Mesendoderm (in vitro differentiated cells): Measurements from ENCODE around the gene ZFAND2B.
A peak's percentile ranks its signal among the peaks of the same experiment; 100 is the strongest.

Experiments
- DNase-seq: peaks from one replicate; pipeline ENCODE4 v3.0.0; 2013
- H2AK5ac ChIP-seq: 2 replicates; pipeline ENCODE4 v1.6.1; 2013; ENCODE audit warnings: low read length, inconsistent platforms
- H2BK120ac ChIP-seq: 2 replicates; pipeline ENCODE4 v1.6.1; 2013; ENCODE audit warnings: low read depth, mild to moderate bottlenecking, low read length, moderate library complexity, mixed read lengths
- H2BK15ac ChIP-seq: replicated peaks from 2 replicates; pipeline ENCODE4 v1.6.1; 2013; ENCODE audit warnings: low read depth, mild to moderate bottlenecking, moderate library complexity
- H2BK5ac ChIP-seq: 2 replicates; pipeline ENCODE4 v1.6.1; 2013; ENCODE audit warnings: low read length, inconsistent platforms
- H3K18ac ChIP-seq: 2 replicates; pipeline ENCODE4 v1.6.1; 2013; ENCODE audit warnings: mild to moderate bottlenecking, low read length, mixed read lengths
- H3K23ac ChIP-seq: one replicate; pipeline ENCODE4 v1.6.1; 2013; ENCODE audit warnings: low read length
- H3K27ac ChIP-seq: 2 replicates; pipeline ENCODE4 v1.5.1; 2013; ENCODE audit warnings: low read depth, mild to moderate bottlenecking, inconsistent platforms, low read length, moderate library complexity
- H3K27me3 ChIP-seq: 2 replicates; pipeline ENCODE4 v1.6.1; 2013; ENCODE audit warnings: low read length, control low read depth, mild to moderate bottlenecking, inconsistent platforms; ENCODE audit not compliant: insufficient read depth, poor library complexity
- H3K36me3 ChIP-seq: 2 replicates; pipeline ENCODE4 v1.6.1; 2013; ENCODE audit warnings: low read length, inconsistent platforms; ENCODE audit not compliant: control insufficient read depth, insufficient read depth
- H3K4ac ChIP-seq: one replicate; pipeline ENCODE4 v1.6.1; 2013; ENCODE audit warnings: low read depth, mild to moderate bottlenecking, low read length, moderate library complexity
- H3K4me1 ChIP-seq: 2 replicates; pipeline ENCODE4 v1.6.1; 2013; ENCODE audit warnings: low read depth, low read length, inconsistent platforms; ENCODE audit not compliant: control insufficient read depth
- H3K4me2 ChIP-seq: 2 replicates; pipeline ENCODE4 v1.6.1; 2013; ENCODE audit warnings: low read length
- H3K4me3 ChIP-seq: 2 replicates; pipeline ENCODE4 v1.5.1; 2013; ENCODE audit warnings: mild to moderate bottlenecking, low read length
- H3K56ac ChIP-seq: one replicate; pipeline ENCODE4 v1.6.1; 2013; ENCODE audit warnings: low read length
- H3K79me1 ChIP-seq: 2 replicates; pipeline ENCODE4 v1.6.1; 2013; ENCODE audit warnings: low read length, inconsistent platforms
- H3K79me2 ChIP-seq: 2 replicates; pipeline ENCODE4 v1.6.1; 2013; ENCODE audit warnings: mild to moderate bottlenecking, low read length; ENCODE audit not compliant: control insufficient read depth, insufficient read depth
- H3K9ac ChIP-seq: 2 replicates; pipeline ENCODE4 v1.6.1; 2013; ENCODE audit warnings: low read length, inconsistent platforms
- H4K5ac ChIP-seq: one replicate; pipeline ENCODE4 v1.6.1; 2013; ENCODE audit warnings: low read length
- H4K8ac ChIP-seq: one replicate; pipeline ENCODE4 v1.6.1; 2013; ENCODE audit warnings: low read depth, mild to moderate bottlenecking, control low read depth, low read length, moderate library complexity
- WGBS: extraction: QIAGEN DNeasy Blood & Tissue Kit; methylation state at CpG from one replicate; pipeline ENCODE4 v1.1.7; 2013; ENCODE audit warnings: low lambda C conversion rate, missing lambda C conversion rate; ENCODE audit not compliant: insufficient coverage; ENCODE audit errors: extremely low coverage; 5-methylcytosine and 5-hydroxymethylcytosine counted together

Gene ZFAND2B

DNA sequence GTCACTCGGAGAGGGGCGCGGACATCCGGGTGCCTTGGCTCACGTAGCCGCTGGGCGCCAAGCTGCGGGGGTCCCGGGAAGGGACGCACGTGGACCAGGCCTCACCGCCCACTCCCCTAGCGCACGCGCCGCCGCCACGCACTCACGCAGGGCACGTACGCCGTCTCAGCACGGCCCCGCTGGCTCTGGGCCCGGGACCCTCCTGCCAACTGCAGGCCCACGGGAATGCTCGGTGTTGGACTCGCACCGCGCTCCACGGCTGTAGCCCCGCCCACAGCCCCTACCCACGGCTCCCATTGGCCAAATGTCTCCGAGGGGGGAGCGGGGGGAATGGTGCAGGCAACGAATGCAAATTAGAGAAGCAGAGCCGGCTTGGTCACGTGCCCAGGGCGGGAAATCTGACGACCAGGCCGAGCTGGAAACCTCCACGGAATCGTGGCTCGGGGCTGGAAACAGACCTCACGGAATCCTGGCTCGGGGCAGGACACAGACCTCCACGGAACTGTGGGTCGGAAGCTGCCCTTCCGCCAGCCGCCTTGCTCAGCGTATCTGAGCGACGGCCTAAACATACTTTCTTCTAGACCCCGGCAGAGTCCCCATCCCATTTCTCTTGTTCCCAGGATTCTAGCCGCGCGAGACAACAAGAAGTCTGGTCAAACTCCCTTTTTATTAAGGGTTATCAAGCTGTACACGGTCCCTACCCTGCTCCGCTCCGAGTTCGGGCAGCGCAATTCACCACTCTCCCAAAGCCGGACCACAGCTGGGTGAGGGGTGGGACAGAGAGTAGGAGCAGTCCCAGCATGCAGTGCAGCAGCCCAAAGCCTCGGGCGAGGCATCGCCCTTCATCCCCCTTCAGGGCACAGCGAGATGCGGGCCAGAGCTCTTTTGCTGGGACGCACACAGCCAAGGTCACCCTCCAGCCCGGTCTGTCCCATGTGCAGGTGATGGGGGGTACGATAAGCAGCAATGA, 12.4 kb downstream of the ZFAND2B start, which contains the start of gene ABCB6:
Gene ABCB6 (minus strand): TSS at position 227 of the 970 bp plus-strand sequence. CDS start 285 bp downstream, outside the sequence.
- H2BK120ac ChIP-seq = peak within 1 kb of the TSS; percentile 3
- peaks cover 2% of the 10 kb centered on the region for H3K4me1 ChIP-seq
- peak within 1 kb of the TSS; percentile 8 for H3K18ac ChIP-seq
- H4K8ac ChIP-seq = no peak within 1 kb of the TSS
- H2BK15ac ChIP-seq = no peak within 1 kb of the TSS
- H2AK5ac ChIP-seq = no peak within 1 kb of the TSS
- H3K79me2 ChIP-seq = no peaks in the 10 kb centered on the region
- peak within 1 kb of the TSS; percentile 98 for H3K23ac ChIP-seq
- peak within 1 kb of the TSS; percentile 98 for H3K4me2 ChIP-seq
- H3K36me3 ChIP-seq = peaks cover 4% of the 10 kb centered on the region
- DNase-seq = peak; percentile 96
- no peak within 1 kb of the TSS for H4K5ac ChIP-seq
- H3K27ac ChIP-seq = peak within 1 kb of the TSS; percentile 96
- peak within 1 kb of the TSS; percentile 96 for H3K9ac ChIP-seq
- H3K27me3 ChIP-seq = no peaks in the 10 kb centered on the region
- H2BK5ac ChIP-seq = peak within 1 kb of the TSS; percentile 54
- H3K4ac ChIP-seq = peak within 1 kb of the TSS; percentile 44
- H3K4me3 ChIP-seq = peak within 1 kb of the TSS; percentile 87
- peaks cover 6% of the 10 kb centered on the region for H3K79me1 ChIP-seq
- WGBS = no CpG with 5 or more reads among the region's 71 CpGs
- H3K56ac ChIP-seq = peak within 1 kb of the TSS; percentile 99

DNA sequence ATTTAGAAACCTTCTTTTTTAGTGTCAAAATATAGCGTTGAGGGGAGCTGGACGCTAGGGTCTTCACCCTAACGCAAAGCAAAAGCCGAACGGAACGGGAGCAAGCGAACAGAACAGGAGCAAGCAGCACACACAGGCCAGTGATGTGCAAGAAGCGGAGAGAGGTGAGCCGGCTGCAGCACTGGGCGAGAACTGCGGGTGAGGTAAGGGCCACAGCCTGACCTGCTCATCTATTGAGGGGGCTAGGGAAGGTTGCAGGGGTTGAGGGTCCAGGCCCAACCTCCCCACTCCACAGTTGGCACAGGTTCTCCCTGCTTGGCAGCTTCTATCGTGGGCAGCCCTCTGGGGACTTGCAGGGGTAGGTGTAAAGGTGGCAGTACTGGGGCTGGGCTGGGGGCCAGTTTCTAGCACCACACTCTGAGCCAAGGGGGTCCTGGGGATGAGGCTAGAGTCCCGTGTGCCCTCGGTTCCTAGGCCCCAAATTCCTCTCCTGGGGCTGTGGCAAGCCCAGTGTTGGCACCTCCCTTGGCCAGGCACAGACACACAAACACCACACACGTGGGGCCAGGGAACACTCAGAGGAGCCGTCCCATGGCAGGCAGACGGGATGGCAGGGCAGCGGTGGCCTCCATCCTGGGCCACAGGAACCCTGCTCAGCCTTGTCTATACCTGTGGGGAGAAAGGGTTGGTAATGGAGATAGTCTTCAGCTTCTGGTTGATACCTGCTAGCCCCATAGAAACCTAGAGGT, 13.4 kb downstream of the ZFAND2B start:
- H3K4ac ChIP-seq = no peak overlapping the region
- no peaks in the 10 kb centered on the region for H3K27me3 ChIP-seq
- no CpG with 5 or more reads among the region's 18 CpGs for WGBS
- no peak overlapping the region for H2AK5ac ChIP-seq
- peaks cover 1% of the 10 kb centered on the region for H3K36me3 ChIP-seq
- DNase-seq = no peak
- H3K4me3 ChIP-seq = no peak overlapping the region
- no peak overlapping the region for H4K5ac ChIP-seq
- no peak overlapping the region for H3K18ac ChIP-seq
- no peak overlapping the region for H2BK15ac ChIP-seq
- H3K4me1 ChIP-seq = peaks cover 2% of the 10 kb centered on the region
- peaks cover 6% of the 10 kb centered on the region for H3K79me1 ChIP-seq
- no peak overlapping the region for H2BK120ac ChIP-seq
- H3K9ac ChIP-seq = peak overlapping the region; percentile 22
- H3K23ac ChIP-seq = no peak overlapping the region
- no peak overlapping the region for H3K27ac ChIP-seq
- H3K79me2 ChIP-seq = no peaks in the 10 kb centered on the region
- H3K56ac ChIP-seq = peak overlapping the region; percentile 39
- H2BK5ac ChIP-seq = no peak overlapping the region
- no peak overlapping the region for H4K8ac ChIP-seq
- H3K4me2 ChIP-seq = no peak overlapping the region

DNA sequence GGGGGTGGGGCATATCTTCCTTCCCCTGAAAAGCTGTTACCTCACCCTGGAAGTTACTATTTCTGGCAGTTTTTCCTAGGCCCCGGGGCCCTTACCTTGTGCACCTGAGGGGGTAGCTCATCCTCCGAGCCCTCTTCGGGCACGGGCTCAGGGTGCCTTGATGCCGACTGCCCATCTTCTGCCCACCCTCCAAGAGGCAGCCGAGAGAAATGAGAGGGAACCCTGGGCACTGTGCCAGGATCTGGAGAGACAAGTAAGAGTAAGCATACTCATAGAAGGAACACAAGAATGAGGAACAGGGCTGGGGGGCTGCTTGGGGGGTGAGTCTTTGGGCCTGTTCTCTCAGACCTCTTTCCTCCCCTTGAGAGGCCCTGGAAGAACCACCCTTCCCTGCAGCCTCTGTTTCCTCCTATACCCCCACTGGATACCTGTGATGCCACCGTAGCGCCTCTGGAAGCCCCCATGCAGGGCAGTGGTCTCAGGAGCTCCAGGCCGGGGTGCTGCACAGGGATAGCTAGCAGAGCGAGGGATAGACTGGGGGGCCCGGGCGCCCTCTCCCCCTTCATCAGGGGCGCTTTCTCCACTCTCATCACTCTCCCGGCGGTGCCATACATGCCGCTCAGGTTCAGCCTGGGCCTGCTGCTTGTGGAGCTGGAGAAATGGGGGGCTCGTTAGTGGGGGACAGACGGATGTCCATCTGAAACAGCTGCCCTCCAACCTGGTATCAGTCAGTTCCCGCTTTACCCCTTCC, 14.2 kb downstream of the ZFAND2B start:
- Histone ChIP-seq H2BK15ac (no peak overlapping the region), H3K4me3 (no peak overlapping the region), H4K8ac (no peak overlapping the region), H4K5ac (no peak overlapping the region), H3K18ac (no peak overlapping the region), H3K4me2 (no peak overlapping the region), H2BK5ac (no peak overlapping the region), H3K27ac (no peak overlapping the region), H3K23ac (no peak overlapping the region), H3K36me3 (peaks cover 1% of the 10 kb centered on the region), H3K56ac (no peak overlapping the region), H3K9ac (no peak overlapping the region), H3K4ac (no peak overlapping the region), H2AK5ac (no peak overlapping the region), H3K79me2 (no peaks in the 10 kb centered on the region), H3K4me1 (peaks cover 2% of the 10 kb centered on the region), H2BK120ac (no peak overlapping the region), H3K79me1 (peaks cover 6% of the 10 kb centered on the region), H3K27me3 (no peaks in the 10 kb centered on the region)
- no peak for DNase-seq
- no CpG with 5 or more reads among the region's 19 CpGs for WGBS

DNA sequence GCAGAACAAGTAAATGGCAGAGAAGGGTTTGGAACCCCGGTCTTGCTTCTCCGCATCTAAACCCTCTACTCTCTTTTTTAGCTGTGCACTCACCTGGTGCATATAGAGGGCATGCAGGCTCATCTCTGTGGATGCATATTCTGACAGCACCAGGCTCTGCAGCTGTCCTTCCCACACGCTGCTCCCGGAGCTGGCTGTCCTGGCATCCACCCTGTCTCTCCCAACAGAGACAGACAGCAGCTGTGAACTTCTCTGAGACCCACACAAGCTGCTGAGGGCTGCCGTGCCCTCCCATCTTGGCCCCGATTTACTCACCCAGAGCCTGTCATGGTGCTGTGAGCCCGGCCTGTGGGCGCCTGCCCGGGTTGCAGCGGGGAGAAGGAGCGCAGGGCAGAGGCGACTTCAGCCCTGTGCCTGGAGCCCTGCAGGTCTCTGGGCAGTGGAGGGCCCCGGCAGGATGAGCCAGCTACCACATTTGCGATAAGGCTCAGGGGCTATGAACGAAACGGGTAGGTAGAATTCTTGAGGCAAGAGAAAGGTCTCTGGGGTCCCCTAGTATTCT, 15.5 kb downstream of the ZFAND2B start:
- Histone ChIP-seq H3K4me3 (no peak overlapping the region), H3K18ac (no peak overlapping the region), H3K27ac (no peak overlapping the region), H3K27me3 (no peaks in the 10 kb centered on the region), H2BK5ac (no peak overlapping the region), H3K79me1 (no peaks in the 10 kb centered on the region), H3K79me2 (no peaks in the 10 kb centered on the region), H4K5ac (no peak overlapping the region), H3K4me1 (no peaks in the 10 kb centered on the region), H3K56ac (no peak overlapping the region), H3K9ac (no peak overlapping the region), H2AK5ac (no peak overlapping the region), H3K4ac (no peak overlapping the region), H3K4me2 (no peak overlapping the region), H3K23ac (no peak overlapping the region), H4K8ac (no peak overlapping the region), H2BK15ac (no peak overlapping the region), H2BK120ac (no peak overlapping the region), H3K36me3 (peaks cover 1% of the 10 kb centered on the region)
- no peak for DNase-seq
- no CpG with 5 or more reads among the region's 16 CpGs for WGBS

DNA sequence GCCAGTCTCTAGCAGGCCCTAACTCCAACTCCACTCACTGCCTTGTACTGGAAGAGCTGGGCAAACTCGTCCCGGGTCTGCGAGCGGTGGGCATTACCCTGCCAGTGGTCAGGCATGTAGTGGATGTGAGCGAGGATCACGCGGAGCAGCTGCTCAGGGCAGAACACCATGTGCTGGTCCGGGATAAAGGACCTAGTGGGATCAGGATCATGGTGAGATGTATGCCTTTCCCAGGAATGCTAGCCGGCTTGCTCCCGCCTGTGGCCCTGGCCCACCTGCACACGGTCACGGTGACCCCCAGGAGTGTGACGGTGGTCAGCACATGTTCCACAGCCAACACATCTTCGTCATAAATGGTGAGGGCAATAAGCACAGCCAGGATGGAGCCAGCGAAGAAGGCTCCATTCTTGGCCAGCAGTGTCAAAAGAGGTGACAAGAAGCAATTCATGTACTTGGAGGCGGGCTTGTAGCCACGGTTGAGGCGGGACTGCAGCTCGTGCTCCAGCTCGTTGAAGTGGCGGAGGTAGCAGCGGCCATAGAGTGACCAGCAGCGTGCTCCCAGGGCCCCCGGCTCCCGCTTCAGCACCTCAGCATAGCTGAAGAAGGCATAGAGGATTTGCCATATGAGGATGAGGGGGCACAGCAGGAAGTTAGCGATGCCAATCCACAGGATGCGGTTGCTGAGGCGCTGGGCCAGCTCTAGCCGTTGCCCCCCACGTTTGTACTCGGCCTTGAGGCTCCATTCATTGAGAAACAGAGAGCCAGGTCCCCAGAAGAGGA, 17.4 kb downstream of the ZFAND2B start:
- Histone ChIP-seq H3K4ac (no peak overlapping the region), H3K18ac (no peak overlapping the region), H3K36me3 (peaks cover 1% of the 10 kb centered on the region), H4K5ac (no peak overlapping the region), H4K8ac (no peak overlapping the region), H3K56ac (no peak overlapping the region), H2BK120ac (no peak overlapping the region), H3K4me3 (no peak overlapping the region), H3K23ac (no peak overlapping the region), H2BK5ac (no peak overlapping the region), H3K79me2 (peaks cover 6% of the 10 kb centered on the region), H3K4me2 (no peak overlapping the region), H3K9ac (no peak overlapping the region), H3K27ac (no peak overlapping the region), H2BK15ac (no peak overlapping the region), H2AK5ac (no peak overlapping the region), H3K4me1 (peaks cover 4% of the 10 kb centered on the region), H3K27me3 (no peaks in the 10 kb centered on the region), H3K79me1 (peaks cover 10% of the 10 kb centered on the region)
- no CpG with 5 or more reads among the region's 31 CpGs for WGBS
- no peak for DNase-seq
